ENCODE measurements around the gene GTF2A1L. TPM values are rescaled to one million over a fixed set of nuclear protein-coding genes. Genes with fewer than 3 reads are reported as not detected.

GTF2A1L gene
- total RNA-seq, 1 experiment from 2014 or later = not detected

- Mint-ChIP-seq H3K36me3 (ENCODE audit: insufficient read depth, unreplicated experiment) (no peaks in the 10 kb centered on the region), H3K27ac (ENCODE audit: unreplicated experiment) (no peak overlapping the region), H3K27me3 (ENCODE audit: insufficient read depth, unreplicated experiment) (peaks cover 3% of the 10 kb centered on the region), H3K9me3 (ENCODE audit: unreplicated experiment) (no peaks in the 10 kb centered on the region), H3K4me1 (ENCODE audit: low read depth, unreplicated experiment) (no peaks in the 10 kb centered on the region), H3K4me3 (ENCODE audit: unreplicated experiment) (no peak overlapping the region)
- BruUV-seq (replicated peaks) = no TSS peak
- Histone ChIP-seq H3K4me1 (no peaks in the 10 kb centered on the region), H3K9me3 (no peaks in the 10 kb centered on the region), H3K4me3 (ENCODE audit: low read depth, low read length) (no peak overlapping the region), H3K27me3 (replicated peaks; ENCODE audit: control insufficient read depth, insufficient read depth, low read length) (no peaks in the 10 kb centered on the region), H3K36me3 (ENCODE audit: control insufficient read depth, insufficient read depth, low read length) (no peaks in the 10 kb centered on the region)
- TF ChIP-seq, protein P1, sequence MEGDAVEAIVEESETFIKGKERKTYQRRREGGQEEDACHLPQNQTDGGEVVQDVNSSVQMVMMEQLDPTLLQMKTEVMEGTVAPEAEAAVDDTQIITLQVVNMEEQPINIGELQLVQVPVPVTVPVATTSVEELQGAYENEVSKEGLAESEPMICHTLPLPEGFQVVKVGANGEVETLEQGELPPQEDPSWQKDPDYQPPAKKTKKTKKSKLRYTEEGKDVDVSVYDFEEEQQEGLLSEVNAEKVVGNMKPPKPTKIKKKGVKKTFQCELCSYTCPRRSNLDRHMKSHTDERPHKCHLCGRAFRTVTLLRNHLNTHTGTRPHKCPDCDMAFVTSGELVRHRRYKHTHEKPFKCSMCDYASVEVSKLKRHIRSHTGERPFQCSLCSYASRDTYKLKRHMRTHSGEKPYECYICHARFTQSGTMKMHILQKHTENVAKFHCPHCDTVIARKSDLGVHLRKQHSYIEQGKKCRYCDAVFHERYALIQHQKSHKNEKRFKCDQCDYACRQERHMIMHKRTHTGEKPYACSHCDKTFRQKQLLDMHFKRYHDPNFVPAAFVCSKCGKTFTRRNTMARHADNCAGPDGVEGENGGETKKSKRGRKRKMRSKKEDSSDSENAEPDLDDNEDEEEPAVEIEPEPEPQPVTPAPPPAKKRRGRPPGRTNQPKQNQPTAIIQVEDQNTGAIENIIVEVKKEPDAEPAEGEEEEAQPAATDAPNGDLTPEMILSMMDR (IDR thresholded peaks at IDR 0.05; ENCODE audit: insufficient read depth in 1 of 2, low read depth in 1 of 2, low read length in 1 of 2, severe bottlenecking in 1 of 2, unreplicated experiment in 1 of 2) = no peak
- intact Hi-C loops (cut with micrococcal nuclease; ENCODE audit: unreplicated experiment) = no loop called here
- ChIA-PET CTCF (no interaction called here), POLR2A (interaction anchor here (0.6 kb wide), 1 partner anchor 493 kb away, joined by 3 read pairs; no protein-coding TSS in a partner anchor)
- DNase-seq = no peak
Measured at GRCh38 chr2:48597492-48597891, 20.2 kb upstream of the GTF2A1L start.

DNA sequence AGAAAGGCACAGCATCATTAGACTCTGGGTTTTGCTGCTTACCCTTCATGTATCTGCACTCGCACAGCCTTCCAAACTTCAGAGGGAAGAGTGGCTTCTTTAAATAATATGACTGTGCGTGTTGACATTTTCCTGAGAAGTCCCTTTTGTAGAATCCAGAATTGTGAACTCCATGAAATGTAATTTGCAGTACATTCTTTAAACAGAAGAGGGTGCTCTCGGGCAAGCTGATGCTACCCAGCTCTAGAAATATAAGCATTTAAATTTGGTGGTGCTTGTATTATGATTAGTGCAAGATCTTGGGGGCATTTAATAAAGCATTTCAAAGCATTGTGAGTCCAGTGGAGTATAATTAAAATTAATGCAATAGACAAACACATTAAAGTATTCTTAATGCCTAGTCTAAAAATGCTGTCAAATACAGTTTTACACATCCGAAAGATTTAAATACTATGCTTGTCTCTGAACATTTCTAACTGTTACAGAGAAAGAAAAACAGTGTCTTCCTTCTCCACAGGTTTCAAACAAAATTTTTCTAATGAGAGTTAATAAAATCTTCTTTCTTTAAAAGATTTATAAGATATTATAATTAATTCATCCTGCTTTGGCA is 17.3 kb upstream of the GTF2A1L start:
- Histone ChIP-seq H3K36me3 (ENCODE audit: control insufficient read depth, insufficient read depth, low read length) (no peaks in the 10 kb centered on the region), H3K27me3 (replicated peaks; ENCODE audit: control insufficient read depth, insufficient read depth, low read length) (no peaks in the 10 kb centered on the region), H3K4me1 (no peaks in the 10 kb centered on the region), H3K4me3 (ENCODE audit: low read depth, low read length) (no peak overlapping the region), H3K9me3 (no peaks in the 10 kb centered on the region)
- no peaks in the 10 kb centered on the region for H3K9me3 Mint-ChIP-seq (ENCODE audit: unreplicated experiment)
- intact Hi-C loops (cut with micrococcal nuclease; ENCODE audit: unreplicated experiment) = loop anchor here (1.0 to 10.0 kb wide), 7 partner anchors 125 to 1892 kb away; no protein-coding TSS in a partner anchor
- H3K27ac Mint-ChIP-seq (ENCODE audit: unreplicated experiment) = no peak overlapping the region
- no peaks in the 10 kb centered on the region for H3K36me3 Mint-ChIP-seq (ENCODE audit: insufficient read depth, unreplicated experiment)
- no peaks in the 10 kb centered on the region for H3K4me1 Mint-ChIP-seq (ENCODE audit: low read depth, unreplicated experiment)
- TF ChIP-seq, protein P1 (IDR thresholded peaks at IDR 0.05; ENCODE audit: insufficient read depth in 1 of 2, low read depth in 1 of 2, low read length in 1 of 2, severe bottlenecking in 1 of 2, unreplicated experiment in 1 of 2) = peak; percentile 81 to 83
- peak in 1 of 2 experiments; percentile 66 for DNase-seq
- no peaks in the 10 kb centered on the region for H3K27me3 Mint-ChIP-seq (ENCODE audit: insufficient read depth, unreplicated experiment)
- no TSS peak for BruUV-seq (replicated peaks)
- CTCF ChIA-PET = interaction anchor here (0.6 to 1.0 kb wide), 7 partner anchors 12 to 147 kb away, joined by 3 to 9 read pairs (median 3); no protein-coding TSS in a partner anchor
- H3K4me3 Mint-ChIP-seq (ENCODE audit: unreplicated experiment) = no peak overlapping the region
- POLR2A ChIA-PET = no interaction called here

DNA sequence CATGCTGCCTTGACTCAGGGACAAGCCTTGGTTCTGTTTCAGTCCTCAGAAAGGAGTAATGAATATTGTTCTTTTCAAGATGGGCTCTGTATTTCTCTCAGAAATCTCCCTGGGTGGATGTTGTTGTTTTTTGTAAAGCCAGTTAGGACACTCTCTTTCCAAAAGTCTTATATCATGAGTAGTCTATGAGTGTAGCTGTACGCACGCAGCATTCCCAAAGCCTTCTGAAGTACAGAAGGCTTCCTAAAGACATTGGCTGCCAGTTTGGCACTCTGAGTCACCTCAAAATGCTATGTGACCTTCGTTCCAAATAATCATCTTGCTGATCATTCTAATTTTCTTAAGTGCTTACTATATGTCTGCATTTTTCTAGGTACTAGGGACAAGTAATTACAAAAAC is 16.7 kb upstream of the GTF2A1L start:
- Mint-ChIP-seq H3K4me3 (ENCODE audit: unreplicated experiment) (no peak overlapping the region), H3K36me3 (ENCODE audit: insufficient read depth, unreplicated experiment) (no peaks in the 10 kb centered on the region)

More for the DNA sequence above, 16.7 kb upstream of the GTF2A1L start:
- H3K27ac Mint-ChIP-seq (ENCODE audit: unreplicated experiment) = no peak overlapping the region
- DNase-seq = no peak
- ChIA-PET CTCF (interaction anchor here (0.9 to 1.0 kb wide), 3 partner anchors 13 to 124 kb away, joined by 3 to 9 read pairs (median 4); no protein-coding TSS in a partner anchor), POLR2A (no interaction called here)
- no peaks in the 10 kb centered on the region for H3K36me3 ChIP-seq (ENCODE audit: control insufficient read depth, insufficient read depth, low read length)
- no peaks in the 10 kb centered on the region for H3K27me3 ChIP-seq (replicated peaks; ENCODE audit: control insufficient read depth, insufficient read depth, low read length)
- H3K9me3 Mint-ChIP-seq (ENCODE audit: unreplicated experiment) = no peaks in the 10 kb centered on the region
- BruUV-seq (replicated peaks) = no TSS peak
- no peaks in the 10 kb centered on the region for H3K27me3 Mint-ChIP-seq (ENCODE audit: insufficient read depth, unreplicated experiment)
- H3K9me3 ChIP-seq = no peaks in the 10 kb centered on the region
- H3K4me3 ChIP-seq (ENCODE audit: low read depth, low read length) = no peak overlapping the region
- no peaks in the 10 kb centered on the region for H3K4me1 Mint-ChIP-seq (ENCODE audit: low read depth, unreplicated experiment)
- intact Hi-C loops (cut with micrococcal nuclease; ENCODE audit: unreplicated experiment) = loop anchor here (1.0 to 10.0 kb wide), 7 partner anchors 124 to 1891 kb away; no protein-coding TSS in a partner anchor
- no peaks in the 10 kb centered on the region for H3K4me1 ChIP-seq
- TF ChIP-seq, protein P1 (IDR thresholded peaks at IDR 0.05; ENCODE audit: insufficient read depth in 1 of 2, low read depth in 1 of 2, low read length in 1 of 2, severe bottlenecking in 1 of 2, unreplicated experiment in 1 of 2) = no peak

Measured in Caco-2 (cell line).